ENCODE data around the gene FGF23. TPM values are rescaled to one million over a fixed set of nuclear protein-coding genes. Genes with fewer than 3 reads are reported as not detected.

FGF23 gene
- not detected in 5 replicates for total RNA-seq (2022; extraction: Qiagen RNA extraction)

GRCh38 chr12:4379405-4379804 is at the start of gene FGF23:
TSS of gene FGF23 (minus strand) at chr12:4379712. CDS start at chr12:4379582, 130 bp downstream.

GRCh38 chr12:4320853-4321701 is 58.4 kb downstream of the FGF23 start, which contains the start of gene TIGAR:
TSS of gene TIGAR (plus strand) at chr12:4321213. CDS start at chr12:4321272, 59 bp downstream.

Other genes starting within 250 kb of the FGF23 start
- 0.02 TPM in 1 of 5 replicates, not detected in the others for gene CCND2, start 106.0 kb downstream of the FGF23 start, total RNA-seq (2022; extraction: Qiagen RNA extraction)
- 33.6 to 40.4 TPM (median 39.3 TPM) in 5 replicates for gene TIGAR, start 58.5 kb downstream of the FGF23 start, total RNA-seq (2022; extraction: Qiagen RNA extraction)
- gene FGF6, start 66.1 kb upstream of the FGF23 start, total RNA-seq (2022; extraction: Qiagen RNA extraction) = not detected in 5 replicates
- gene RAD51AP1, start 159.2 kb upstream of the FGF23 start, total RNA-seq (2022; extraction: Qiagen RNA extraction) = 14.5 to 28.5 TPM (median 16.8 TPM) in 5 replicates
- gene DYRK4, start 182.5 kb upstream of the FGF23 start, total RNA-seq (2022; extraction: Qiagen RNA extraction) = 43.4 to 49.2 TPM (median 46.4 TPM) in 5 replicates